Caco-2 (cell line): ENCODE results near the gene SYTL1. TPM values are rescaled to one million over a fixed set of nuclear protein-coding genes. Genes with fewer than 3 reads are reported as not detected.
A peak's percentile ranks its signal among the peaks of the same experiment; 100 is the strongest.

ENCODE experiments used
- BruUV-seq: library from RNA; stranded (reverse); fragments of 400-500 nt; replicated peaks from 2 replicates; lab custom pipeline; 2021; lab: Mats Ljungman, UMichigan
- CTCF ChIA-PET: fragments of 300-600 bp; sonication (Branson Sonifier 250); formaldehyde crosslinking; loops from one replicate; lab custom pipeline; 2022; ENCODE audit warnings: antibody characterized with exemption; lab: Charles Lee
- POLR2A ChIA-PET: fragments of 300-600 bp; sonication (Branson Sonifier 250); formaldehyde crosslinking; loops from one replicate; lab custom pipeline; 2022; ENCODE audit warnings: antibody characterized with exemption; lab: Charles Lee
- DNase-seq, 2 experiments: peaks; one replicate each; pipeline versions ENCODE4 v3.0.0 to v3.0.0-alpha.2; 2020 to 2022
- H3K27me3 ChIP-seq: replicated peaks from 2 replicates; pipeline ENCODE4 v1.6.0; 2011; ENCODE audit warnings: low read length; ENCODE audit not compliant: control insufficient read depth, insufficient read depth
- H3K36me3 ChIP-seq: 2 replicates; pipeline ENCODE4 v1.5.1; 2011; ENCODE audit warnings: low read length; ENCODE audit not compliant: control insufficient read depth, insufficient read depth
- H3K4me1 ChIP-seq: fragments of 250-450 bp; sonication (Bioruptor Pico); 2 replicates; pipeline ENCODE4 v1.5.1; 2020; ENCODE audit warnings: mild to moderate bottlenecking
- H3K4me3 ChIP-seq: 2 replicates; pipeline ENCODE4 v1.5.1; 2011; ENCODE audit warnings: low read depth, mild to moderate bottlenecking, control low read depth, low read length
- H3K9me3 ChIP-seq: fragments of 250-450 bp; sonication (Bioruptor Pico); 2 replicates; pipeline ENCODE4 v1.5.1; 2020; ENCODE audit warnings: mild to moderate bottlenecking, moderate library complexity
- H3K27ac Mint-ChIP-seq: one replicate; pipeline ENCODE4 v1.8.0; 2022; ENCODE audit warnings: mixed read lengths; ENCODE audit not compliant: unreplicated experiment
- H3K27me3 Mint-ChIP-seq: one replicate; pipeline ENCODE4 v1.8.0; 2022; ENCODE audit warnings: mixed read lengths; ENCODE audit not compliant: insufficient read depth, unreplicated experiment
- H3K36me3 Mint-ChIP-seq: one replicate; pipeline ENCODE4 v1.8.0; 2022; ENCODE audit warnings: mild to moderate bottlenecking, mixed read lengths; ENCODE audit not compliant: insufficient read depth, unreplicated experiment
- H3K4me1 Mint-ChIP-seq: one replicate; pipeline ENCODE4 v1.8.0; 2022; ENCODE audit warnings: low read depth, mixed read lengths; ENCODE audit not compliant: unreplicated experiment
- H3K4me3 Mint-ChIP-seq: one replicate; pipeline ENCODE4 v1.8.0; 2022; ENCODE audit warnings: mild to moderate bottlenecking, moderate library complexity, mixed read lengths; ENCODE audit not compliant: unreplicated experiment
- H3K9me3 Mint-ChIP-seq: one replicate; pipeline ENCODE4 v1.8.0; 2022; ENCODE audit warnings: mixed read lengths; ENCODE audit not compliant: unreplicated experiment
- CTCF ChIP-seq, 2 experiments: fragments of 200-600 bp in 1 of 2; IDR thresholded peaks; 1 replicate in 1 of 2; 2 replicates in 1 of 2; pipeline versions ENCODE4 v1.5.1 to v1.8.0; 2011 to 2022; ENCODE audit warnings: antibody characterized with exemption in 1 of 2, control low read depth in 1 of 2, inconsistent platforms in 1 of 2, low read depth in 1 of 2, low read length in 1 of 2, mild to moderate bottlenecking in 1 of 2, moderate library complexity in 1 of 2; ENCODE audit not compliant: insufficient read depth in 1 of 2, severe bottlenecking in 1 of 2, unreplicated experiment in 1 of 2
- intact Hi-C: fragments of 100-400 bp; cut with micrococcal nuclease; formaldehyde crosslinking; loops from one replicate; pipeline ENCODE4 v1.10.0; 2022; ENCODE audit not compliant: unreplicated experiment
- total RNA-seq: library from RNA; stranded (reverse); gene quantifications from 2 replicates; pipeline ENCODE4 v1.2.3, GENCODE V29; 2022

Gene SYTL1
- total RNA-seq, 1 experiment from 2014 or later = 11.0 TPM

- peaks cover 12% of the 10 kb centered on the region for H3K36me3 Mint-ChIP-seq
- BruUV-seq = no TSS peak
- no peaks in the 10 kb centered on the region for H3K36me3 ChIP-seq
- DNase-seq = no peak
- H3K4me3 ChIP-seq = peak overlapping the region; percentile 46
- intact Hi-C loops = no loop called here
- no peaks in the 10 kb centered on the region for H3K9me3 Mint-ChIP-seq
- ChIA-PET POLR2A (no interaction called here), CTCF (interaction anchor here (0.5 to 3.2 kb wide), 7 partner anchors 13 to 296 kb away, joined by 5 to 28 read pairs (median 9); no protein-coding TSS in a partner anchor)
- peaks cover 16% of the 10 kb centered on the region for H3K4me1 ChIP-seq
- no peaks in the 10 kb centered on the region for H3K27me3 Mint-ChIP-seq
- H3K27ac Mint-ChIP-seq = peak overlapping the region; percentile 64
- H3K9me3 ChIP-seq = no peaks in the 10 kb centered on the region
- TF ChIP-seq CTCF (IDR thresholded peaks at IDR 0.05; ENCODE audit: insufficient read depth in 1 of 2, low read depth in 1 of 2, low read length in 1 of 2, severe bottlenecking in 1 of 2, unreplicated experiment in 1 of 2) = no peak
- no peaks in the 10 kb centered on the region for H3K27me3 ChIP-seq
- peak overlapping the region; percentile 74 for H3K4me3 Mint-ChIP-seq
- H3K4me1 Mint-ChIP-seq = peaks cover 7% of the 10 kb centered on the region
These were observed 25.4 kb downstream of the SYTL1 start for GRCh38 chr1:27367160-27367650.

- no peaks in the 10 kb centered on the region for H3K9me3 Mint-ChIP-seq
- TF ChIP-seq CTCF (IDR thresholded peaks at IDR 0.05; ENCODE audit: insufficient read depth in 1 of 2, low read depth in 1 of 2, low read length in 1 of 2, severe bottlenecking in 1 of 2, unreplicated experiment in 1 of 2) = peak in 1 of 2 experiments; percentile 12
- H3K27ac Mint-ChIP-seq = no peak overlapping the region
- no peaks in the 10 kb centered on the region for H3K27me3 Mint-ChIP-seq
- ChIA-PET CTCF (interaction anchor here (0.6 to 1.5 kb wide), 4 partner anchors 10 to 36 kb away, joined by 3 to 4 read pairs (median 3); partner anchors contain the start of gene CD164L2), POLR2A (no interaction called here)
- Histone ChIP-seq H3K9me3 (no peaks in the 10 kb centered on the region), H3K27me3 (no peaks in the 10 kb centered on the region), H3K36me3 (no peaks in the 10 kb centered on the region), H3K4me1 (peaks cover 16% of the 10 kb centered on the region), H3K4me3 (no peak overlapping the region)
- intact Hi-C loops = no loop called here
- no TSS peak for BruUV-seq
- no peak for DNase-seq
- peaks cover 5% of the 10 kb centered on the region for H3K4me1 Mint-ChIP-seq
- peak overlapping the region; percentile 44 for H3K4me3 Mint-ChIP-seq
- peaks cover 12% of the 10 kb centered on the region for H3K36me3 Mint-ChIP-seq
These were observed 27.2 kb downstream of the SYTL1 start for GRCh38 chr1:27368869-27369582.

- Histone ChIP-seq H3K36me3 (no peaks in the 10 kb centered on the region), H3K9me3 (no peaks in the 10 kb centered on the region), H3K4me1 (peaks cover 5% of the 10 kb centered on the region; the same call in 1 of the 2 replicates), H3K4me3 (no peak overlapping the region), H3K27me3 (no peaks in the 10 kb centered on the region)
- no peaks in the 10 kb centered on the region for H3K36me3 Mint-ChIP-seq
- H3K27ac Mint-ChIP-seq = no peak overlapping the region
- H3K4me3 Mint-ChIP-seq = no peak overlapping the region
- no peak for DNase-seq
- no peaks in the 10 kb centered on the region for H3K4me1 Mint-ChIP-seq
- no peaks in the 10 kb centered on the region for H3K27me3 Mint-ChIP-seq
- no TSS peak for BruUV-seq
- POLR2A ChIA-PET = no interaction called here
- no peaks in the 10 kb centered on the region for H3K9me3 Mint-ChIP-seq
- CTCF ChIA-PET = interaction anchor here (0.6 to 1.6 kb wide), 4 partner anchors 14 to 76 kb away, joined by 3 to 6 read pairs (median 5); no protein-coding TSS in a partner anchor
- intact Hi-C loops = no loop called here
- no peak for TF ChIP-seq CTCF (IDR thresholded peaks at IDR 0.05; ENCODE audit: insufficient read depth in 1 of 2, low read depth in 1 of 2, low read length in 1 of 2, severe bottlenecking in 1 of 2, unreplicated experiment in 1 of 2)
These were observed 30.4 kb downstream of the SYTL1 start for GRCh38 chr1:27372022-27372807.
